Bronchial epithelial cell (primary cell): ENCODE measurements around the gene MAGEA9B. TPM values are rescaled to one million over a fixed set of nuclear protein-coding genes. Genes with fewer than 3 reads are reported as not detected.
"Not testable (repeated sequence)": the region's sequence is repeated elsewhere in the genome, so short reads cannot be mapped to it uniquely, and the experiment has no call there.

Experiments
- DNase-seq: peaks from one replicate; pipeline ENCODE4 v3.0.0-alpha.2; 2010; ENCODE audit warnings: low read depth
- FAIRE-seq: peaks from 2 replicates; lab custom pipeline; 2011; peaks lifted over from hg19 to GRCh38; lab: Jason Lieb, UNC
- H3K27me3 ChIP-seq: 2 replicates; pipeline ENCODE4 v1.5.1; 2011; ENCODE audit warnings: low read length; ENCODE audit not compliant: control insufficient read depth, insufficient read depth
- H3K36me3 ChIP-seq: 2 replicates; pipeline ENCODE4 v1.5.1; 2011; ENCODE audit warnings: low read length; ENCODE audit not compliant: control insufficient read depth, insufficient read depth
- H3K4me3 ChIP-seq: 2 replicates; pipeline ENCODE4 v1.5.1; 2011; ENCODE audit warnings: mild to moderate bottlenecking, low read depth, low read length, control low read depth
- CTCF ChIP-seq: IDR thresholded peaks from 2 replicates; pipeline ENCODE4 v1.5.1; 2011; ENCODE audit warnings: mild to moderate bottlenecking, moderate library complexity, low read length, control low read depth, inconsistent platforms; ENCODE audit not compliant: insufficient read depth, severe bottlenecking
- total RNA-seq: library from RNA; depleted of rRNA; stranded (reverse); fragments of >200 nt; gene quantifications from 2 replicates; pipeline ENCODE4 v1.2.1, GENCODE V29; 2014

The MAGEA9B gene
- total RNA-seq, 1 donor from 2014 or later = not detected

GRCh38 chrX:149563359-149563758 lies 23.9 kb downstream of the MAGEA9B start:
- no peaks in the 10 kb centered on the region for H3K36me3 ChIP-seq
- no peak for FAIRE-seq
- H3K27me3 ChIP-seq = no peaks in the 10 kb centered on the region
- H3K4me3 ChIP-seq = no peak overlapping the region
- DNase-seq = no peak
- no peak for TF ChIP-seq CTCF

GRCh38 chrX:149555251-149555650 lies 32.0 kb downstream of the MAGEA9B start:
- H3K27me3 ChIP-seq, H3K4me3 ChIP-seq, FAIRE-seq, DNase-seq, H3K36me3 ChIP-seq: not testable (repeated sequence)

GRCh38 chrX:149551939-149552248 lies 35.4 kb downstream of the MAGEA9B start:
- peak; percentile 91 for FAIRE-seq
- not testable (repeated sequence) for H3K27me3 ChIP-seq, H3K4me3 ChIP-seq, H3K36me3 ChIP-seq, DNase-seq

- not testable (repeated sequence) for H3K27me3 ChIP-seq, H3K36me3 ChIP-seq, DNase-seq, H3K4me3 ChIP-seq
- FAIRE-seq = peak; percentile 36
These were observed 35.9 kb downstream of the MAGEA9B start for GRCh38 chrX:149551245-149551938.

- peak; percentile 66 for FAIRE-seq
- H3K27me3 ChIP-seq, DNase-seq, H3K4me3 ChIP-seq, H3K36me3 ChIP-seq: not testable (repeated sequence)
These were observed 36.8 kb downstream of the MAGEA9B start for GRCh38 chrX:149550454-149550853.

- not testable (repeated sequence) for H3K4me3 ChIP-seq, H3K36me3 ChIP-seq, H3K27me3 ChIP-seq, DNase-seq
- FAIRE-seq = peak; percentile 70
These were observed 37.6 kb downstream of the MAGEA9B start, which contains the start of gene HSFX3 for GRCh38 chrX:149549701-149550100. HSFX3 (minus strand) TSS chrX:149549924; CDS start chrX:149549852, 72 bp downstream.

- DNase-seq, H3K4me3 ChIP-seq, H3K27me3 ChIP-seq, H3K36me3 ChIP-seq, FAIRE-seq: not testable (repeated sequence)
These were observed 39.5 kb downstream of the MAGEA9B start for GRCh38 chrX:149547782-149548181.

GRCh38 chrX:149546962-149547361 lies 40.3 kb downstream of the MAGEA9B start:
- not testable (repeated sequence) for FAIRE-seq, DNase-seq, H3K27me3 ChIP-seq, H3K4me3 ChIP-seq, H3K36me3 ChIP-seq

GRCh38 chrX:149545545-149546543 lies 41.4 kb downstream of the MAGEA9B start:
- peak; percentile 12 for TF ChIP-seq CTCF
- not testable (repeated sequence) for H3K4me3 ChIP-seq, H3K36me3 ChIP-seq, H3K27me3 ChIP-seq, DNase-seq
- FAIRE-seq = peak; percentile 50
